Hippocampal formation (tissue), 2 donors: ENCODE data around the gene LRRC74A.

Source experiments
- DNase-seq, 2 donors: peaks; one replicate each; lab custom pipeline; 2025; lab: John Stamatoyannopoulos, UW

Gene LRRC74A

GRCh38 chr14:76846331-76847047 lies 20.3 kb downstream of the LRRC74A start:
- no peak for DNase-seq

GRCh38 chr14:76848879-76849278 lies 22.7 kb downstream of the LRRC74A start:
- DNase-seq = no peak

- no peak for DNase-seq
These were observed 28.9 kb downstream of the LRRC74A start for GRCh38 chr14:76855066-76855465.

- no peak for DNase-seq
These were observed 30.6 kb downstream of the LRRC74A start for GRCh38 chr14:76856769-76857168.

GRCh38 chr14:76861574-76862255 lies 35.5 kb downstream of the LRRC74A start:
- DNase-seq = no peak

- no peak for DNase-seq
These were observed 36.5 kb downstream of the LRRC74A start for GRCh38 chr14:76862546-76863282.

- peak in 1 of 2 donors; percentile 36 for DNase-seq
These were observed 37.7 kb downstream of the LRRC74A start for GRCh38 chr14:76863724-76864407.

- DNase-seq = no peak
These were observed 40.2 kb downstream of the LRRC74A start for GRCh38 chr14:76866456-76866855.

- peak in 1 of 2 donors; percentile 13 for DNase-seq
These were observed 41.6 kb downstream of the LRRC74A start for GRCh38 chr14:76867516-76868453.

GRCh38 chr14:76868454-76869170 lies 42.4 kb downstream of the LRRC74A start:
- no peak for DNase-seq

GRCh38 chr14:76870166-76870565 lies 44.0 kb downstream of the LRRC74A start:
- no peak for DNase-seq

GRCh38 chr14:76872796-76873432 lies 46.7 kb downstream of the LRRC74A start:
- DNase-seq = peak; percentile 21 to 46

GRCh38 chr14:76874734-76875133 lies 48.5 kb downstream of the LRRC74A start:
- DNase-seq = no peak

- DNase-seq = peak; percentile 56 to 70
These were observed 49.9 kb downstream of the LRRC74A start for GRCh38 chr14:76876076-76876475.

GRCh38 chr14:76877871-76878270 lies 51.7 kb downstream of the LRRC74A start:
- DNase-seq = no peak

GRCh38 chr14:76880449-76880848 lies 54.2 kb downstream of the LRRC74A start:
- no peak for DNase-seq

GRCh38 chr14:76881348-76881747 lies 55.1 kb downstream of the LRRC74A start:
- DNase-seq = peak in 1 of 2 donors; percentile 9

GRCh38 chr14:76882651-76883050 lies 56.4 kb downstream of the LRRC74A start:
- peak in 1 of 2 donors; percentile 23 for DNase-seq

GRCh38 chr14:76883447-76883846 lies 57.2 kb downstream of the LRRC74A start:
- no peak for DNase-seq

- DNase-seq = no peak
These were observed 58.2 kb downstream of the LRRC74A start for GRCh38 chr14:76884394-76884793.
